K562 (cell line): Measurements from ENCODE around the gene F13B. TPM values are rescaled to one million over a fixed set of nuclear protein-coding genes. Genes with fewer than 3 reads are reported as not detected.

Experiments used
- ATAC-seq: fragments of 200-7000 bp; cut with Tn5 transposase; 3 replicates; pipeline ENCODE4 v1.9.1; 2020; ENCODE audit warnings: moderate library complexity
- BruUV-seq: library from RNA; stranded (reverse); fragments of 400-500 nt; replicated peaks from 2 replicates; lab custom pipeline; 2021; lab: Mats Ljungman, UMichigan
- CTCF ChIA-PET: fragments of 300-600 bp; formaldehyde crosslinking; extraction: SDS; loops from one replicate; lab custom pipeline; 2021; ENCODE audit warnings: low intra/inter-chr PET ratio; lab: Yijun Ruan, JAX
- POLR2A ChIA-PET: fragments of 300-600, 350-650 bp; sonication (Branson Sonifier 250); formaldehyde crosslinking; extraction: SDS; loops from one replicate; lab custom pipeline; 2021; ENCODE audit warnings: antibody characterized with exemption, inconsistent platforms; lab: Yijun Ruan, JAX
- DNase-seq, 4 experiments: peaks; one replicate each; pipeline versions ENCODE4 v3.0.0 to v3.0.0-alpha.2; 2011 to 2018; ENCODE audit warnings: low spot score in 3 of 4, mixed read lengths in 3 of 4; ENCODE audit errors: extremely low read depth in 1 of 4
- FAIRE-seq: peaks from 2 replicates; lab custom pipeline; 2011; peaks lifted over from hg19 to GRCh38; lab: Jason Lieb, UNC
- H2AFZ ChIP-seq: 2 replicates; pipeline ENCODE4 v1.6.0; 2011; ENCODE audit warnings: low read depth, low read length, control low read depth, inconsistent platforms
- H3K27ac ChIP-seq: fragments of 200-600 bp; 3 replicates; pipeline ENCODE4 v1.8.0; 2011; ENCODE audit warnings: low read depth, mild to moderate bottlenecking, control low read depth, inconsistent platforms, low read length, moderate library complexity, mixed read lengths; ENCODE audit errors: extremely low read depth
- H3K27me3 ChIP-seq, 2 experiments: fragments of 300-600 bp in 1 of 2; 2 replicates in 1 of 2; 3 replicates in 1 of 2; pipeline versions ENCODE4 v1.6.0 to v1.8.0; 2011; ENCODE audit warnings: inconsistent platforms in 2 of 2, low read length in 2 of 2, mild to moderate bottlenecking in 1 of 2, mixed read lengths in 1 of 2, moderate library complexity in 1 of 2; ENCODE audit not compliant: control insufficient read depth in 2 of 2, insufficient read depth in 2 of 2
- H3K36me3 ChIP-seq: fragments of 300-600 bp; 3 replicates; pipeline ENCODE4 v1.8.0; 2011; ENCODE audit warnings: mild to moderate bottlenecking, low read length, inconsistent platforms; ENCODE audit not compliant: control insufficient read depth, insufficient read depth
- H3K4me1 ChIP-seq, 2 experiments: fragments of 200-600 bp in 1 of 2; replicated peaks in 1 of 2; 2 replicates in 1 of 2; 3 replicates in 1 of 2; pipeline versions ENCODE4 v1.5.1 to v1.8.0; 2011; ENCODE audit warnings: inconsistent platforms in 2 of 2, low read length in 2 of 2, mild to moderate bottlenecking in 1 of 2, mixed read lengths in 1 of 2, moderate library complexity in 1 of 2; ENCODE audit not compliant: control insufficient read depth in 2 of 2, insufficient read depth in 2 of 2
- H3K4me2 ChIP-seq: 2 replicates; pipeline ENCODE4 v1.6.1; 2011; ENCODE audit warnings: low read length, control low read depth, inconsistent platforms, mixed read lengths; ENCODE audit not compliant: insufficient read depth
- H3K4me3 ChIP-seq: fragments of 200-600 bp; sonication (generic), shearing (Covaris generic); 2 replicates; pipeline ENCODE4 v1.5.1; 2016; ENCODE audit warnings: control low read depth, inconsistent platforms
- H3K79me2 ChIP-seq: fragments of 200-600 bp; 3 replicates; pipeline ENCODE4 v1.8.0; 2011; ENCODE audit warnings: low read length, inconsistent platforms; ENCODE audit not compliant: control insufficient read depth, insufficient read depth
- H3K9ac ChIP-seq, 2 experiments: 2 replicates each; pipeline versions ENCODE4 v1.6.0 to v1.6.1; 2011; ENCODE audit warnings: low read depth in 2 of 2, low read length in 2 of 2, control low read depth in 1 of 2, inconsistent platforms in 1 of 2, mild to moderate bottlenecking in 1 of 2, mixed read lengths in 1 of 2; ENCODE audit not compliant: insufficient read depth in 1 of 2
- H3K9me1 ChIP-seq: one replicate; pipeline ENCODE4 v1.6.0; 2011; ENCODE audit warnings: inconsistent platforms, mild to moderate bottlenecking, low read length, moderate library complexity; ENCODE audit not compliant: control insufficient read depth, insufficient read depth
- H3K9me3 ChIP-seq: replicated peaks from 2 replicates; pipeline ENCODE4 v1.5.1; 2011; ENCODE audit warnings: low read depth, low read length, inconsistent platforms; ENCODE audit not compliant: control insufficient read depth, insufficient read depth
- H4K20me1 ChIP-seq: replicated peaks from 2 replicates; pipeline ENCODE4 v1.6.1; 2011; ENCODE audit warnings: low read length, inconsistent platforms, mixed read lengths; ENCODE audit not compliant: control insufficient read depth, insufficient read depth
- ARID1B ChIP-seq: fragments of 450-650 bp; IDR thresholded peaks from 2 replicates; pipeline ENCODE4 v1.6.1; 2016; ENCODE audit warnings: antibody characterized with exemption, mild to moderate bottlenecking, inconsistent platforms
- BRF1 ChIP-seq: IDR thresholded peaks from 3 replicates; pipeline ENCODE4 v1.6.1; 2011; ENCODE audit warnings: borderline replicate concordance, mild to moderate bottlenecking; ENCODE audit not compliant: insufficient read length; ENCODE audit errors: extremely low read depth
- HDAC8 ChIP-seq: fragments of 450-650 bp; IDR thresholded peaks from 2 replicates; pipeline ENCODE4 v1.6.1; 2016; ENCODE audit warnings: mild to moderate bottlenecking, missing genetic modification characterization, moderate library complexity, missing compliant biosample characterization
- MEF2A ChIP-seq: IDR thresholded peaks from 2 replicates; pipeline ENCODE4 v1.6.1; 2011; ENCODE audit warnings: low read depth, mild to moderate bottlenecking, low read length, moderate library complexity; ENCODE audit not compliant: control insufficient read depth
- NFIX ChIP-seq: fragments of 250-450 bp; sonication (Bioruptor Pico); IDR thresholded peaks from 2 replicates; pipeline ENCODE4 v1.4.0; 2020; ENCODE audit warnings: low read depth, mild to moderate bottlenecking, moderate library complexity
- NFXL1 ChIP-seq: fragments of 450-650 bp; formaldehyde crosslinking; IDR thresholded peaks from 2 replicates; pipeline ENCODE4 v1.4.0; 2021; ENCODE audit warnings: mild to moderate bottlenecking
- NONO ChIP-seq, 2 experiments: fragments of 200-400 bp in 1 of 2; fragments of 450-650 bp in 1 of 2; formaldehyde crosslinking in 1 of 2; IDR thresholded peaks; 2 replicates each; pipeline ENCODE4 v1.6.1; 2017; ENCODE audit warnings: low read depth in 2 of 2, mild to moderate bottlenecking in 2 of 2, moderate library complexity in 2 of 2, low read length in 1 of 2
- PHF8 ChIP-seq: fragments of 200-600 bp; sonication (generic); IDR thresholded peaks from 2 replicates; pipeline ENCODE4 v1.6.1; 2012; ENCODE audit warnings: mixed run types, mild to moderate bottlenecking, inconsistent platforms, low read length, moderate library complexity, borderline replicate concordance
- SMC3 ChIP-seq: conservative IDR thresholded peaks from 2 replicates; pipeline ENCODE4 v1.6.1; 2011; ENCODE audit warnings: low read depth, low read length, improper control_type of control experiment; ENCODE audit not compliant: insufficient read depth
- TAL1 ChIP-seq: fragments of 450-650 bp; IDR thresholded peaks from 2 replicates; pipeline ENCODE4 v1.6.1; 2016; ENCODE audit warnings: mild to moderate bottlenecking
- WGBS: fragments of 100-300 bp; shearing (Covaris generic); methylation state at CpG from one replicate; pipeline ENCODE4 v1.1.6; 2016; ENCODE audit warnings: low coverage, mixed read lengths; ENCODE audit not compliant: insufficient coverage; ENCODE audit errors: missing lambda C conversion rate; 5-methylcytosine and 5-hydroxymethylcytosine counted together
- in situ Hi-C: fragments of 300-500 bp; cut with MboI; formaldehyde crosslinking; loops from 4 replicates; pipeline ENCODE4 v1.15.0; 2018; ENCODE audit warnings: inconsistent platforms, mixed read lengths
- intact Hi-C: fragments of 100-400 bp; cut with micrococcal nuclease; formaldehyde crosslinking; loops from 2 replicates; pipeline ENCODE4 v1.14.2; 2022
- polyA plus RNA-seq, 8 experiments: library from polyadenylated mRNA; depleted of rRNA in 4 of 8; stranded (reverse) in 5 of 8; unstranded in 3 of 8; fragments of >200 nt; fragmentation: Nextera tagmentation in 2 of 8; fragmentation: Illumina TruSeq in 1 of 8; extraction: Ambion mirVana in 2 of 8; extraction: Trizol in 1 of 8; gene quantifications; 2 replicates each; pipeline versions ENCODE4 v1.2.1 to v1.2.3, GENCODE V29; 2011 to 2014; ENCODE audit warnings: inconsistent platforms in 1 of 8, missing spikeins in 1 of 8
- total RNA-seq, 7 experiments: library from RNA; depleted of rRNA in 6 of 7; stranded (reverse); fragments of >200 nt in 6 of 7; fragmentation: Illumina TruSeq in 2 of 7; extraction: Trizol in 2 of 7; gene quantifications; 2 replicates each; pipeline versions ENCODE4 v1.2.1 to v1.2.3, GENCODE V29; 2011 to 2021; ENCODE audit warnings: low replicate concordance in 1 of 7
- TF ChIP-seq, protein P1 (sequence below): fragments of 250-450 bp; sonication (Bioruptor Pico); IDR thresholded peaks from 2 replicates; pipeline ENCODE4 v1.4.0; 2020; ENCODE audit warnings: borderline replicate concordance
- TF ChIP-seq, protein P2 (sequence below), 2 experiments: fragments of 450-650 bp in 1 of 2; IDR thresholded peaks; 2 replicates each; pipeline ENCODE4 v1.6.1; 2011 to 2017; ENCODE audit warnings: low read depth in 2 of 2, antibody characterized with exemption in 1 of 2, borderline replicate concordance in 1 of 2, low read length in 1 of 2, mild to moderate bottlenecking in 1 of 2, mixed read lengths in 1 of 2; ENCODE audit not compliant: control insufficient read depth in 1 of 2
- TF ChIP-seq, protein P3 (sequence below): fragments of 250-450 bp; sonication (Bioruptor Pico); IDR thresholded peaks from 2 replicates; pipeline ENCODE4 v1.5.0; 2021; ENCODE audit warnings: mild to moderate bottlenecking, moderate library complexity

Gene F13B
- total and polyA plus RNA-seq, 9 of the 15 experiments (the other 6 are each of a cell fraction or from before 2014, with no cell fraction given): not detected

DNA sequence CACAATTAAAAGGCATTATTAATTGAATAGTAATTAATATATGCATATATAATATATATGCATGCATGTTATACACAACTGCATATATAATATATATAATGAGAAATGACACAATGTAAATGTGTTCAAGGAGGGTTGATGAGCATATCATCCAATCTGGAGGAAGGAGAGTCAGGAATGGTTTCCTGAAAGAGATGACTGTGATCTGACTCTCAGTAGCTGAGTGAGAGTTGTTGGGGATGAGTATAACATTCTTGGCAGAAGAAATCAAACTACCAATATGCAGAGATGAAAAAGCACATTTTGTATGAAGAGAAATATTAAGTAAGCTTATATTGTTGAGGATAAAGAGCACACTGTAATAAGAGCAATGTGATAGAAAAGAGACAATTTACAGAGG is 37.3 kb downstream of the F13B start (continued):
- TF ChIP-seq, protein P1, sequence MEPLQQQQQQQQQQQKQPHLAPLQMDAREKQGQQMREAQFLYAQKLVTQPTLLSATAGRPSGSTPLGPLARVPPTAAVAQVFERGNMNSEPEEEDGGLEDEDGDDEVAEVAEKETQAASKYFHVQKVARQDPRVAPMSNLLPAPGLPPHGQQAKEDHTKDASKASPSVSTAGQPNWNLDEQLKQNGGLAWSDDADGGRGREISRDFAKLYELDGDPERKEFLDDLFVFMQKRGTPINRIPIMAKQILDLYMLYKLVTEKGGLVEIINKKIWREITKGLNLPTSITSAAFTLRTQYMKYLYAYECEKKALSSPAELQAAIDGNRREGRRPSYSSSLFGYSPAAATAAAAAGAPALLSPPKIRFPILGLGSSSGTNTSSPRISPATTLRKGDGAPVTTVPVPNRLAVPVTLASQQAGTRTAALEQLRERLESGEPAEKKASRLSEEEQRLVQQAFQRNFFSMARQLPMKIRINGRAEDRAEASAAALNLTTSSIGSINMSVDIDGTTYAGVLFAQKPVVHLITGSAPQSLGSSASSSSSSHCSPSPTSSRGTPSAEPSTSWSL: no peak
- TF ChIP-seq NONO (IDR thresholded peaks at IDR 0.05; ENCODE audit: low read depth in 2 of 2, low read length in 1 of 2): no peak
- TF ChIP-seq MEF2A: no peak
- TF ChIP-seq TAL1: no peak

DNA sequence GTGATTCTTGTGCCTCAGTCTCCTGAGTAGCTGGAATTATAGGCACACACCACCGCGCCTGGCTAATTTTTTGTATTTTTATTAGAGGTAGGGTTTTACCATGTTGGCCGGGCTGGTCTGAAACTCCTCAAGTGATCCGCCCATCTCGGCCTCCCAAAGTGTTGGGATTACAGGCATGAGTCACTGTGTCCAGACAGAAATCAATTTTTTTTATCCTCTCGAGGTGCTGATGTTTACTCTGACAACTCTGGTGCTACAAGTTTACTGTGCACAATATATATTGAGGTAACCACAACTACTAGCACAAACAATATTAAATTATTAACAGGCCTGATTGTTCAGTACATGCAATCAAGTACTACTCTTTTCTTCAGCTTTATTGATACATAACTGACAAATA is 39.7 kb downstream of the F13B start:
- H2AFZ ChIP-seq: no peak overlapping the region
- no peaks in the 10 kb centered on the region for H3K27me3 ChIP-seq
- H3K36me3 ChIP-seq: no peaks in the 10 kb centered on the region
- no peaks in the 10 kb centered on the region for H4K20me1 ChIP-seq
- DNase-seq (no peak), ATAC-seq (no peak), FAIRE-seq (no peak)
- H3K4me1 ChIP-seq: no peaks in the 10 kb centered on the region
- CTCF ChIA-PET: no interaction called here
- intact Hi-C loops: no loop called here
- BruUV-seq: no TSS peak
- H3K9ac ChIP-seq: no peak overlapping the region
- no peak overlapping the region for H3K4me3 ChIP-seq
- no peaks in the 10 kb centered on the region for H3K79me2 ChIP-seq
- 10% methylated on average over 6 of the region's 6 CpGs for WGBS
- no peaks in the 10 kb centered on the region; the same call in 1 of the 2 replicates for H3K9me3 ChIP-seq
- no peak overlapping the region for H3K4me2 ChIP-seq
- POLR2A ChIA-PET: interaction anchor here (0.6 kb wide), 1 partner anchor 10 kb away, joined by 3 read pairs; no protein-coding TSS in a partner anchor
- in situ Hi-C loops: no loop called here
- H3K9me1 ChIP-seq: no peaks in the 10 kb centered on the region
- no peak overlapping the region for H3K27ac ChIP-seq
- TF ChIP-seq NFXL1 (CRISPR knock-in tag) (no peak), SMC3 (no peak), HDAC8 (no peak), ARID1B (no peak), NFIX (CRISPR knock-in tag) (no peak), BRF1 (no peak), PHF8 (no peak)
- TF ChIP-seq, protein P2, sequence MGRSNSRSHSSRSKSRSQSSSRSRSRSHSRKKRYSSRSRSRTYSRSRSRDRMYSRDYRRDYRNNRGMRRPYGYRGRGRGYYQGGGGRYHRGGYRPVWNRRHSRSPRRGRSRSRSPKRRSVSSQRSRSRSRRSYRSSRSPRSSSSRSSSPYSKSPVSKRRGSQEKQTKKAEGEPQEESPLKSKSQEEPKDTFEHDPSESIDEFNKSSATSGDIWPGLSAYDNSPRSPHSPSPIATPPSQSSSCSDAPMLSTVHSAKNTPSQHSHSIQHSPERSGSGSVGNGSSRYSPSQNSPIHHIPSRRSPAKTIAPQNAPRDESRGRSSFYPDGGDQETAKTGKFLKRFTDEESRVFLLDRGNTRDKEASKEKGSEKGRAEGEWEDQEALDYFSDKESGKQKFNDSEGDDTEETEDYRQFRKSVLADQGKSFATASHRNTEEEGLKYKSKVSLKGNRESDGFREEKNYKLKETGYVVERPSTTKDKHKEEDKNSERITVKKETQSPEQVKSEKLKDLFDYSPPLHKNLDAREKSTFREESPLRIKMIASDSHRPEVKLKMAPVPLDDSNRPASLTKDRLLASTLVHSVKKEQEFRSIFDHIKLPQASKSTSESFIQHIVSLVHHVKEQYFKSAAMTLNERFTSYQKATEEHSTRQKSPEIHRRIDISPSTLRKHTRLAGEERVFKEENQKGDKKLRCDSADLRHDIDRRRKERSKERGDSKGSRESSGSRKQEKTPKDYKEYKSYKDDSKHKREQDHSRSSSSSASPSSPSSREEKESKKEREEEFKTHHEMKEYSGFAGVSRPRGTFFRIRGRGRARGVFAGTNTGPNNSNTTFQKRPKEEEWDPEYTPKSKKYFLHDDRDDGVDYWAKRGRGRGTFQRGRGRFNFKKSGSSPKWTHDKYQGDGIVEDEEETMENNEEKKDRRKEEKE (IDR thresholded peaks at IDR 0.05; ENCODE audit: borderline replicate concordance in 1 of 2, control insufficient read depth in 1 of 2, low read depth in 2 of 2, low read length in 1 of 2): no peak
- TF ChIP-seq, protein P3, sequence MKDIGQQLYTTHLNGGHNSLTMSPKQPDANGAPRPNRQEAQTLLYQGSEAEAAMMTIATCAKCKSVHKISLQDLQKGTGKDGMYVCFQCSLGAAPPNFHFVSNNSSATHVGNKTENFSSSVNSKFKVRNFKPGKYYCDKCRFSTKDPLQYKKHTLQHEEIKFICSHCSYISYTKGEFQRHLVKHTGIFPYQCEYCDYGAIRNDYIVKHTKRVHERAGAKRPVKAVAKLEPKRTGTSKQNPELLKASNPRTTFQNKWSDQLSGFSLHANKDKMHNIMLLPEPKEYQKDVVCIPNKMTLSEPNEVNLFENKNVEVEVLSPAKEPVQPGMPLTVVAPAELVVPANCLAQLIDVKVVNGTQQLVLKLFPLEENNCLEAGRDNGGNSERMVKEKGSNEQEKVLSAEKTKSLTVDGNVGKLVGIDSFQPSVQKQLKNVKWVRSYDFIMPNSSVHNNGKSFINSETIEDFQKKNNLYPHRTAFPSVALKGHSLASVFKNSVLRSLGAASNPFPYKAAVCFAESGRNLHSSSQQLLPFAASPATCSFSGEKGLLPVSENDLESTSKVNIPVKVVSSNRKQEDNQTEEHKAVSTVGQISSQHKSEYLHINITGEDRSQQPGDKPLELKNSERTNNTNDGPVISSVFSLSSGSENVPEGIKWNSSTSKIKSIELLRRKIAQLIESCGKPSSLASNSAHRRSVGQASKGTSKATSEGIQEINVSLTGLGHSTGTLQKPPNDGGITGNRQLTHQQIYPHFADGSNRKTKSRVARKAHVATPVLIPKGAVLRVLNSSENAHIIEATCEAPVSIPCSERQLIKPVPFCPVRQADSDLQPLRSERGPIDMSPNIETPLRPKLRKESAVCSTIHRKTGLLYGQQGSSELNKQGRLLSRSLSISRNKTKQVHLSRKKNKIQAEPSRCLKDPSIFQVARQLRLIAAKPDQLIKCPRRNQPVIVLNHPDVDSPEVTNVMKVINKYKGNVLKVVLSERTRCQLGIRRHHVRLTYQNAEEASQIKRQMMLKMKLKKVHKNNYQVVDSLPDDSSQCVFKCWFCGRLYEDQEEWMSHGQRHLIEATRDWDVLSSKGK (CRISPR knock-in tag): no peak
